ENCODE results near the gene PROX2.
A peak's percentile ranks its signal among the peaks of the same experiment; 100 is the strongest.

PROX2 gene

GRCh38 chr14:74909501-74909900 is 33.6 kb upstream of the PROX2 start:
- no peak for DNase-seq

- DNase-seq: no peak
Observed at GRCh38 chr14:74908861-74909341, 33.0 kb upstream of the PROX2 start.

GRCh38 chr14:74907744-74908143 is 31.8 kb upstream of the PROX2 start:
- DNase-seq: no peak

- no peak for DNase-seq
Observed at GRCh38 chr14:74906925-74907521, 31.1 kb upstream of the PROX2 start.

- DNase-seq: peak; percentile 69
Observed at GRCh38 chr14:74905595-74906142, 29.7 kb upstream of the PROX2 start.

GRCh38 chr14:74904635-74905503 is 28.9 kb upstream of the PROX2 start:
- DNase-seq: no peak

- no peak for DNase-seq
Observed at GRCh38 chr14:74902941-74903705, 27.2 kb upstream of the PROX2 start.

GRCh38 chr14:74898694-74899093 is 22.7 kb upstream of the PROX2 start:
- DNase-seq: no peak

- no peak for DNase-seq
Observed at GRCh38 chr14:74898083-74898482, 22.1 kb upstream of the PROX2 start.

GRCh38 chr14:74897642-74898041 is 21.7 kb upstream of the PROX2 start:
- no peak for DNase-seq

GRCh38 chr14:74896400-74896799 is 20.5 kb upstream of the PROX2 start:
- DNase-seq: no peak

GRCh38 chr14:74893614-74894091 is 17.7 kb upstream of the PROX2 start:
- DNase-seq: no peak

GRCh38 chr14:74892745-74893144 is 16.8 kb upstream of the PROX2 start:
- no peak for DNase-seq

GRCh38 chr14:74891870-74892269 is 15.9 kb upstream of the PROX2 start:
- no peak for DNase-seq

- DNase-seq: no peak
Observed at GRCh38 chr14:74890262-74890661, 14.3 kb upstream of the PROX2 start.

GRCh38 chr14:74888164-74889158 is 12.5 kb upstream of the PROX2 start:
- no peak for DNase-seq

- no peak for DNase-seq
Observed at GRCh38 chr14:74886001-74886400, 10.1 kb upstream of the PROX2 start.

- DNase-seq: peak; percentile 67
Observed at GRCh38 chr14:74882103-74882920, 6.4 kb upstream of the PROX2 start.

GRCh38 chr14:74881431-74882102 is 5.6 kb upstream of the PROX2 start, which contains the start of gene DLST:
Gene DLST, plus strand, starts transcription at chr14:74881916. Its CDS starts 38 bp downstream, at chr14:74881954.
- DNase-seq: peak; percentile 94
